GM21381 (cell line): ENCODE measurements around the gene PLET1.
A peak's percentile ranks its signal among the peaks of the same experiment; 100 is the strongest.

ENCODE experiments used
- ATAC-seq: cut with Tn5 transposase; IDR thresholded peaks from one replicate; pipeline ENCODE4 v1.9.1; 2021; ENCODE audit warnings: mild to moderate bottlenecking, moderate library complexity; ENCODE audit not compliant: unreplicated experiment

PLET1 gene

GRCh38 chr11:112247201-112247600 is 13.5 kb downstream of the PLET1 start:
- no peak for ATAC-seq

GRCh38 chr11:112241486-112241885 is 19.2 kb downstream of the PLET1 start:
- no peak for ATAC-seq

DNA sequence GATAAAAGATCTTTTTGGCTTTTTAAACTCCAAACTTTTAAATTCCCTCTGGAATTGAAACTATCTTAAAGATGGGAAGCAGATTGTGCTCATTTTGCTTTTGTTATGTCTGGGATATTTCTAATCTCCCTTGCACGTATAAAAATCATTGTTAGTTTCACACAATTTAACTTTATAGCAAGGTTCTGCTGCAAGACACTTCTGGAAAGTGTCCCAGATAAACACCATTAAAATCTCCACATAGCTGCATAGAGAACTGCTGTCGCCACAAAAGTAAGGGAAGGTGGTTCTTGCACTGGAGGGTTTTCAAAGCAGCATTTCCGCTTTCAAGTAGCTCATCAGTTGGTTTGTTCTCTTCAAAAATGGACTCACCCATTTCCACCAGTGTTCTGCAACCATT is 22.6 kb downstream of the PLET1 start:
- ATAC-seq, result no peak

DNA sequence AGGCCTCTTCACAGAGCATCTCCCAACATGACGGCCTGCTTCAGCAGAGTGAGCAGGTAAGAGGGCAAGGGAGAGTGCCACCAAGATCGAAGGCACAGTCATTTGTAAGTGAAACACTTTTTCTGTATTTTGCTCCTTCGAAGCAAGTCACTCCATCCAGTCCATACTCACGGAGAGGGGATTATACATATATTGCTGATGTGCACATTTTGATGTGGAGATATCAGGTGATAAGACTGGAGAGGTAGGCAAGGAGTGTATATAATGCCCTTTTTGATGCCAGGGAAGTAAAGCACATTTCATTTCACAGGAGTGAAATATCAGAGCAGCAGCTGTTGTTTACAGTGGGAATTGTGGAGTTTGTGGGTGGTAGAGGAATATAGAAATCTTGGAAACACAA is 23.2 kb downstream of the PLET1 start:
- ATAC-seq, result no peak

GRCh38 chr11:112235750-112236390 is 24.8 kb downstream of the PLET1 start:
- no peak for ATAC-seq

- ATAC-seq, result no peak
These were observed 28.7 kb downstream of the PLET1 start for GRCh38 chr11:112231952-112232351.

GRCh38 chr11:112229746-112230433 is 30.8 kb downstream of the PLET1 start:
- no peak for ATAC-seq

DNA sequence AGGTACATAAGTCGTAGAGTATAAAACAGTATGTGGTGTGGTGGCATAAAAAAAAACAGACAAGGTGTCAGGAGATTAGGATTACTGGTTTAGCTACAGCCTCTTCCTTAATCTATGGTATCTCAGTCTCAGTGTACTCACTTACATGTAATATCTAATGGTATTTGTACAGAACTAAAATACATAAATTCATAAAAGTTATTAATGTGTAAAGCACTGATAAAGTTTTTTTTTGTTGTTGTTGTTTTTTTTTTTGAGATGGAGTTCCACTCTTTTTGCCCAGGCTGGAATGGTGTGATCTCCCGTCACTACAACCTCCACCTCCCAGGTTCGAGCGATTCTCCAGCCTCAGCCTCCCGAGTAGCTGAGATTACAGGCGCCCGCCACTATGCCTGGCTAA is 31.5 kb downstream of the PLET1 start:
- no peak for ATAC-seq

DNA sequence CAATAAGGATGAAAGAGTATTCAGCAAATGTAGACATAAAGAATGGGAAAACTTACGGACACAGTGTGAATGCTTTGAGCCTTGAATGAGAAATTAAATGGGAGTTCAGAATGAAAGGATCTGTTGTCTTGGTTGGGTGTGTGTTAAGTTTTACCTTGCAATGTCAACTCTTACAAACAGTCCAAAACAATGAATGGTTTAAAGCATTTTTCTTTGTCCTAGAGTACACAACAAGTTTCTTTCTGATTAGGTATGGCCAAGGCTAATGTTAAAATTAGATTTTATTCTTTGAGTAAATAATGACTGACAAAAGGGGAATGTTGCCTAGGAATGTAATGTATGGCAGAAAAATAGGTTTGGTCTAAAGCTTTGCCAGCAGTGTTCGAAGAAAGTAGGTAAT is 32.0 kb downstream of the PLET1 start:
- ATAC-seq, result no peak

GRCh38 chr11:112227471-112227870 is 33.2 kb downstream of the PLET1 start:
- no peak for ATAC-seq

- ATAC-seq, result peak; percentile 44
These were observed 33.7 kb downstream of the PLET1 start for GRCh38 chr11:112226831-112227401.

DNA sequence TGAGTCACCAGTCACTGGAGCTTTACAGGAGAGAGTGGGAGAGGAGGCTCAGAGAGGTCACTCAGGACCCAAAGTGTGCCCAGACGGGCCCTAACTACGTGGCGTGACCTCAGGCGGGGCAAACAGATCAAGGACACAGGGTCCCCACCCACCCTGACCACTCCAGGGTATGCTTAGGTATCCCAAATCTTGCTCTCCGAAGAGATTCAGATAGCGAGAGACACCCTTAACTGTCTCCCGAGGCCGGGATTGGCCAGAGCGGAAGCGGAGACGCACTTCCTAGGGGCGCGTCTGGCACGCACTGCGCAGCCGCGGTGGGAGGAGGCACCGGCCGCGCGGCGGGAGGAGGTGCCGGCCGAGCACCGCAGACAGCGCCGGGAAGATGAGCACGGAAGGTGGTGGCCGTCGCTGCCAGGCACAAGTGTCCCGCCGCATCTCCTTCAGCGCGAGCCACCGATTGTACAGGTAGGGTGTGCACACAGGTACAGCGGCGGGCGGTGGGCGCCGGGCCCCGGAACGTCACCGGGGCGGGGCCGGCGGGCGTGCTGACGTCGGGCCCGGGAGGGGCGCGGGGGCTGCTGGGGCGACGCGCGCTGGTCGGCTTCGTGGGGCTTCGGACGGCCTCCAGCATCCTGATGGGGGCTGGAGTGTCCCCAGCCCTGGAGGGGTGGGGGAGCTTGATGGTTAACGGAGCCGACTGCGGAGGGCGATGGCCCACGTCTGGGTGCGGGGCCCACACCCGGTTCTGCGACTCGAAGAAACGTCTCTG is 34.4 kb downstream of the PLET1 start, which contains the start of gene PTS:
Gene PTS, plus strand, starts transcription at position 367 of the 769 bp plus-strand sequence. Its CDS starts 16 bp downstream, at position 383.
- peak; percentile 96 for ATAC-seq

- ATAC-seq, result no peak
These were observed 35.0 kb downstream of the PLET1 start for GRCh38 chr11:112225753-112226061.

DNA sequence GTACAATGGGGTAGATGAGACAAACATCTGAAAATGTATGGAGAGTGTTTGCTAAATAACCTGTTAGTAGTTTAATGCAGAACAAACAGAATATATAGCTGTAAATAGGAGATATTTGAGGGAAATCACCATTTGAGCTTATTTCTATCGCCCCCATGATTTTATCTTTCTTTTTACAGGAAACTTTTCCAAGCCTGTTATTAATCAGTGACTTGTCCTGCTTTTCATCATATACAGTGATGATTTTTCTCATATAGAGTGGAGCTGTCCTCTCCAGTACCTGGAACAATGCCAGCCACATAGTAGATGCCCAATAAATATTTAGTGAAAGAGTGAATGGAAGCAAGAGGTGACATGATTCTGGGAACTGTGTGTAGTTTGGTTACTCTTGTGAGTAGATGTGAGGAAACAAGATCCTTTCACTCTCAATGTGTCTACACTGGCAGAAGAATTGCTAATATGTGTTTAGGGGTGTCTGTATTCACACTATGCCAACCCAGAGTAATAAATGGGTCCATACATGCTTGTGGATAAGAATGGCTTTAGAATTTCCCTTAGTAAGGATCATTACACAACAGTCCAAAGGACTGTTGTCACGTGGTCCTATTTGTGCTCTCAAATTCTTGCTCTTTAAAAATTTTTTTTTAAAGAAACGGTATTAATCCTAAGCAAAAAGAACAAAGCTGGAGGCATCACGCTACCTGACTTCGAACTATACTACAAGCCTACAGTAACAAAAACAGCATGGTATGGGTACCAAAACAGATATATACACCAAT is 36.7 kb downstream of the PLET1 start:
- ATAC-seq, result no peak

DNA sequence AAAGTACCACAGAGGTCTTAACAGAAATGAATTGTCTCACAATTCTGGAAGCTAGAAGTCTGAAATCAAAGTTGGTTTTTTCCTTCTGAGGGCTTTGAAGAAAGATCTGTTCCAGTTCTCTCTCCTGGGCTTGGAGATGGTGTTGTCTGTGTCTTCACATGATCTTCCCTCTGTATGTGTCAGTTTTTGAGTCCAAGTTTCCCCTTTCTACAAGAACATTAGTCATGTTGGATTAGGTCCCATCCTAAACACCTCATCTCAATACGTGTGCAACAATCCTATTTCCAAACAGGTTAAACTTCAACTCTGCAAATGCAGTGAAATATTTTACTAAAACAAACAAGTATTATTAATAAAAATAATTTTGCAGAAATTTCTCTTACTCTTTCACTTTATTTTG is 37.5 kb downstream of the PLET1 start:
- no peak for ATAC-seq

- ATAC-seq, result no peak
These were observed 38.4 kb downstream of the PLET1 start for GRCh38 chr11:112222303-112222702.

- ATAC-seq, result no peak
These were observed 39.3 kb downstream of the PLET1 start for GRCh38 chr11:112221274-112221835.

DNA sequence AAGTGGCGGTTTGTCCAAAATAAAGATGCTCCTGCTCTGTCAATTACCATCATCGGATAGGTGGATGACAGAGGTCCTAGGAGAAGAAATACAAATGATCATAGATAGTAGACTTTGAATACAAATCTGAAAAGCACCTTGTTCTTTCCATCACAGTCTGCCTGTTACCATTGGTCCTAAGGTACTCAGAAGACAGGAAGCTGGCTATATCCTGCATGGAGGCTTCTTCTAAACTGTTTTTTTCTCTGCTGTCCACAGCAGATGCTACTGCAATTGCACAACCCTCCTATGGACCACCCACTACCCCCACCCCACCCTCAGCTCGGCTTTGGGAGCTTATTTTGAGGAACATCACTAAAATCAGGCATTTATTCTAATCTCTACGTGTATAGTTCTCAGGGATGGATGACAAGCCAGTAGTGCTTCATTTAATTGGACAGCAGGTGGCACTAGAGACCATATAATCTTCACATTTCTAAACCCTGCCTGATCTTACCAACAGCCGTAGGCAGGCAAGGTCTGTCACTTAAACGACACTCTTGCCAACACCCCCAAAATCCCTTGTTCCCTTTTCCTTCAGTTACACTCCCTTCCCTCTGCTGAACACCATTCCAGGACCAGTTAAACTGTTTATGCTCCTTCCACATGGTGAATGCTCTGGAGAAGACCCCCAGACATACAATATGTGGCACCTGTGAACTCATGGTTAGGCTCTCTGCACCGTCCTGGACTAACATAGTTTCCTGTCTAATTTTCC is 41.0 kb downstream of the PLET1 start:
- peak; percentile 97 for ATAC-seq

DNA sequence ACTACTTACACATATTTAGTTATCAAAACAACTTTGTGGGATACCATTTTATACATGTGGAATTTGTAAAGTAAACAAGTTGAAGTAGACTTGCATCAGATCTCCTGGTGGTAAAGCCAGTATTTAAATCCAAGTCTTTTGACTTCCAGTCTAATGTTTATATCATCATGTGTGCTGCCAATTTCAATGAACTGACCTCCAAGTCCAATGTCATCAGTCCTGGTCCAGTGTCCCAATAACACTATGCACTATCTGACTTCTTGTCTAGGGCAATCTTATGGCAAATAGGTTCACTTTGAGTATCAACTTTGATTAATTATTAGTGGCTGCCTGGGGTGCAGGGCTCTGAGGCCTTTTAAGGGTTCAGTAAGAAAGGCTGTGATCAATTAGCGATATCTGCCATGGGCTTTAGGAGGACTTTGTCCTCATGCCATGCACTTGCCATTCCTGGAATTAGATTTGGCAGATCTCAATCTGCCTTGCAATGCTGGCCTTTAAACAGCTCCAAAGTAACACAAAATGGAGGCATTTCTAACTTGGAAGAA is 44.0 kb downstream of the PLET1 start:
- ATAC-seq, result no peak

- no peak for ATAC-seq
These were observed 45.0 kb downstream of the PLET1 start for GRCh38 chr11:112215621-112216020.
